Panc1 (cell line): ENCODE results near the gene RAC2. TPM values are rescaled to one million over a fixed set of nuclear protein-coding genes. Genes with fewer than 3 reads are reported as not detected.

Source experiments
- ATAC-seq: fragments of 200-7000 bp; cut with Tn5 transposase; 2 replicates; pipeline ENCODE4 v1.9.1; 2020; ENCODE audit warnings: mild to moderate bottlenecking, moderate library complexity
- BruUV-seq: library from RNA; stranded (reverse); fragments of 400-500 nt; replicated peaks from 2 replicates; lab custom pipeline; 2021; lab: Mats Ljungman, UMichigan
- CTCF ChIA-PET: fragments of 300-600 bp; sonication (Branson Sonifier 250); formaldehyde crosslinking; loops from one replicate; lab custom pipeline; 2022; ENCODE audit warnings: antibody characterized with exemption; lab: Charles Lee
- POLR2A ChIA-PET: fragments of 300-600 bp; sonication (Branson Sonifier 250); formaldehyde crosslinking; loops from one replicate; lab custom pipeline; 2022; ENCODE audit warnings: antibody characterized with exemption; lab: Charles Lee
- DNase-seq: peaks from one replicate; pipeline ENCODE4 v3.0.0-alpha.2; 2010; ENCODE audit warnings: low read depth, low spot score
- H3K27ac ChIP-seq: 2 replicates; pipeline ENCODE4 v1.5.1; 2011; ENCODE audit warnings: mild to moderate bottlenecking, low read length, inconsistent platforms
- H3K27me3 ChIP-seq: fragments of 200-500 bp; sonication (Bioruptor generic); 2 replicates; pipeline ENCODE4 v1.6.0; 2014; ENCODE audit warnings: low read length, inconsistent platforms; ENCODE audit not compliant: control insufficient read depth, insufficient read depth
- H3K36me3 ChIP-seq: fragments of 200-500 bp; sonication (Bioruptor generic); 2 replicates; pipeline ENCODE4 v1.5.1; 2014; ENCODE audit warnings: inconsistent platforms, mild to moderate bottlenecking, low read length, moderate library complexity; ENCODE audit not compliant: control insufficient read depth, insufficient read depth
- H3K4me1 ChIP-seq: 2 replicates; pipeline ENCODE4 v1.5.1; 2011; ENCODE audit warnings: inconsistent platforms, mild to moderate bottlenecking, low read length, moderate library complexity; ENCODE audit not compliant: control insufficient read depth, insufficient read depth
- H3K4me3 ChIP-seq, 2 experiments: 2 replicates each; pipeline ENCODE4 v1.5.1; 2011 to 2012; ENCODE audit warnings: low read depth in 2 of 2, low read length in 2 of 2, mild to moderate bottlenecking in 2 of 2, inconsistent platforms in 1 of 2, moderate library complexity in 1 of 2
- H3K9me3 ChIP-seq: fragments of 200-500 bp; sonication (Bioruptor generic); 2 replicates; pipeline ENCODE4 v1.5.1; 2014; ENCODE audit warnings: low read depth, mild to moderate bottlenecking, inconsistent platforms, low read length, moderate library complexity; ENCODE audit not compliant: control insufficient read depth, insufficient read depth
- POLR2AphosphoS5 ChIP-seq: IDR thresholded peaks from 2 replicates; pipeline ENCODE4 v1.6.1; 2012; ENCODE audit warnings: mild to moderate bottlenecking, low read depth, low read length, moderate library complexity
- SIN3A ChIP-seq: IDR thresholded peaks from 2 replicates; pipeline ENCODE4 v1.6.1; 2012; ENCODE audit warnings: low read depth, mild to moderate bottlenecking, low read length, moderate library complexity, borderline replicate concordance; ENCODE audit not compliant: insufficient read depth
- TCF7L2 ChIP-seq: IDR thresholded peaks from 2 replicates; pipeline ENCODE4 v1.6.1; 2011; ENCODE audit warnings: mild to moderate bottlenecking, low read depth, low read length, inconsistent platforms
- in situ Hi-C: cut with HindIII; loops from 2 replicates; pipeline ENCODE4 v1.10.0; 2016; ENCODE audit warnings: low sequenced_read_pairs, low pct_unique_long_range_greater_than_20kb
- intact Hi-C: fragments of 100-400 bp; cut with micrococcal nuclease; formaldehyde crosslinking; loops from one replicate; pipeline ENCODE4 v1.10.0; 2022; ENCODE audit not compliant: unreplicated experiment
- total RNA-seq: library from RNA; stranded (reverse); gene quantifications from one replicate; pipeline ENCODE4 v1.2.1, GENCODE V29; 2021; ENCODE audit not compliant: unreplicated experiment
- TF ChIP-seq, protein P1 (sequence below), 2 experiments: IDR thresholded peaks; 2 replicates each; pipeline ENCODE4 v1.6.1; 2011 to 2012; ENCODE audit warnings: low read depth in 2 of 2, control low read depth in 1 of 2, low read length in 1 of 2, mild to moderate bottlenecking in 1 of 2, moderate library complexity in 1 of 2; ENCODE audit not compliant: insufficient read depth in 1 of 2
- TF ChIP-seq, protein P2 (sequence below): fragments of 450-650 bp; IDR thresholded peaks from 2 replicates; pipeline ENCODE4 v1.5.1; 2017; ENCODE audit warnings: mild to moderate bottlenecking

The RAC2 gene
- total RNA-seq, 1 experiment from 2014 or later, result 1.5 TPM

DNA sequence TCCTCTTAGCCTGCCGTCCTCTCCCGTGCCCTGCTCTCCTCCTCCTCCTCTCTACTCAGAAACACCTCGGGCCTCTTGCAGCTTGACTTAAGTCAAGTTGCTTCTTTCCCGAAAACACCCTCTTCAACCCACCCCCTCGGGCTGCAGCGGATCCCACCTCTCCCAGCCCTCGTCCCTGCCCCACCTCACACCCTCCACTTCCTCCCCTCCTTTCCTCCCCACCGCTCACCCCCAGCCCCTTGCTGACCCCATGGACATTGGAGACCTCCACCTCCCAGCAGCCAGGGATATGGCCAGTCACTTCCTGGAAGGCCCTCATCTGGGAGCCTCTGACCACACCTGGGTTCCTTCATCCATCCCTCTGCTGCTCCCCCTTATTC, 29.8 kb upstream of the RAC2 start:
- Histone ChIP-seq H3K4me1 (no peaks in the 10 kb centered on the region), H3K27me3 (no peaks in the 10 kb centered on the region), H3K27ac (no peak overlapping the region; the same call in 1 of the 2 replicates), H3K4me3 (no peak overlapping the region), H3K9me3 (no peaks in the 10 kb centered on the region), H3K36me3 (no peaks in the 10 kb centered on the region)
- ATAC-seq (no peak), DNase-seq (no peak)
- intact Hi-C loops, result no loop called here
- no TSS peak for BruUV-seq
- TF ChIP-seq TCF7L2, result no peak
- TF ChIP-seq POLR2AphosphoS5, result no peak
- TF ChIP-seq SIN3A, result no peak
- TF ChIP-seq, protein P1, sequence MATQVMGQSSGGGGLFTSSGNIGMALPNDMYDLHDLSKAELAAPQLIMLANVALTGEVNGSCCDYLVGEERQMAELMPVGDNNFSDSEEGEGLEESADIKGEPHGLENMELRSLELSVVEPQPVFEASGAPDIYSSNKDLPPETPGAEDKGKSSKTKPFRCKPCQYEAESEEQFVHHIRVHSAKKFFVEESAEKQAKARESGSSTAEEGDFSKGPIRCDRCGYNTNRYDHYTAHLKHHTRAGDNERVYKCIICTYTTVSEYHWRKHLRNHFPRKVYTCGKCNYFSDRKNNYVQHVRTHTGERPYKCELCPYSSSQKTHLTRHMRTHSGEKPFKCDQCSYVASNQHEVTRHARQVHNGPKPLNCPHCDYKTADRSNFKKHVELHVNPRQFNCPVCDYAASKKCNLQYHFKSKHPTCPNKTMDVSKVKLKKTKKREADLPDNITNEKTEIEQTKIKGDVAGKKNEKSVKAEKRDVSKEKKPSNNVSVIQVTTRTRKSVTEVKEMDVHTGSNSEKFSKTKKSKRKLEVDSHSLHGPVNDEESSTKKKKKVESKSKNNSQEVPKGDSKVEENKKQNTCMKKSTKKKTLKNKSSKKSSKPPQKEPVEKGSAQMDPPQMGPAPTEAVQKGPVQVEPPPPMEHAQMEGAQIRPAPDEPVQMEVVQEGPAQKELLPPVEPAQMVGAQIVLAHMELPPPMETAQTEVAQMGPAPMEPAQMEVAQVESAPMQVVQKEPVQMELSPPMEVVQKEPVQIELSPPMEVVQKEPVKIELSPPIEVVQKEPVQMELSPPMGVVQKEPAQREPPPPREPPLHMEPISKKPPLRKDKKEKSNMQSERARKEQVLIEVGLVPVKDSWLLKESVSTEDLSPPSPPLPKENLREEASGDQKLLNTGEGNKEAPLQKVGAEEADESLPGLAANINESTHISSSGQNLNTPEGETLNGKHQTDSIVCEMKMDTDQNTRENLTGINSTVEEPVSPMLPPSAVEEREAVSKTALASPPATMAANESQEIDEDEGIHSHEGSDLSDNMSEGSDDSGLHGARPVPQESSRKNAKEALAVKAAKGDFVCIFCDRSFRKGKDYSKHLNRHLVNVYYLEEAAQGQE (IDR thresholded peaks at IDR 0.05; ENCODE audit: insufficient read depth in 1 of 2, low read depth in 2 of 2, low read length in 1 of 2), result no peak
- TF ChIP-seq, protein P2, sequence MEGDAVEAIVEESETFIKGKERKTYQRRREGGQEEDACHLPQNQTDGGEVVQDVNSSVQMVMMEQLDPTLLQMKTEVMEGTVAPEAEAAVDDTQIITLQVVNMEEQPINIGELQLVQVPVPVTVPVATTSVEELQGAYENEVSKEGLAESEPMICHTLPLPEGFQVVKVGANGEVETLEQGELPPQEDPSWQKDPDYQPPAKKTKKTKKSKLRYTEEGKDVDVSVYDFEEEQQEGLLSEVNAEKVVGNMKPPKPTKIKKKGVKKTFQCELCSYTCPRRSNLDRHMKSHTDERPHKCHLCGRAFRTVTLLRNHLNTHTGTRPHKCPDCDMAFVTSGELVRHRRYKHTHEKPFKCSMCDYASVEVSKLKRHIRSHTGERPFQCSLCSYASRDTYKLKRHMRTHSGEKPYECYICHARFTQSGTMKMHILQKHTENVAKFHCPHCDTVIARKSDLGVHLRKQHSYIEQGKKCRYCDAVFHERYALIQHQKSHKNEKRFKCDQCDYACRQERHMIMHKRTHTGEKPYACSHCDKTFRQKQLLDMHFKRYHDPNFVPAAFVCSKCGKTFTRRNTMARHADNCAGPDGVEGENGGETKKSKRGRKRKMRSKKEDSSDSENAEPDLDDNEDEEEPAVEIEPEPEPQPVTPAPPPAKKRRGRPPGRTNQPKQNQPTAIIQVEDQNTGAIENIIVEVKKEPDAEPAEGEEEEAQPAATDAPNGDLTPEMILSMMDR, result no peak
- POLR2A ChIA-PET, result no interaction called here
- CTCF ChIA-PET, result no interaction called here
- in situ Hi-C loops, result no loop called here

DNA sequence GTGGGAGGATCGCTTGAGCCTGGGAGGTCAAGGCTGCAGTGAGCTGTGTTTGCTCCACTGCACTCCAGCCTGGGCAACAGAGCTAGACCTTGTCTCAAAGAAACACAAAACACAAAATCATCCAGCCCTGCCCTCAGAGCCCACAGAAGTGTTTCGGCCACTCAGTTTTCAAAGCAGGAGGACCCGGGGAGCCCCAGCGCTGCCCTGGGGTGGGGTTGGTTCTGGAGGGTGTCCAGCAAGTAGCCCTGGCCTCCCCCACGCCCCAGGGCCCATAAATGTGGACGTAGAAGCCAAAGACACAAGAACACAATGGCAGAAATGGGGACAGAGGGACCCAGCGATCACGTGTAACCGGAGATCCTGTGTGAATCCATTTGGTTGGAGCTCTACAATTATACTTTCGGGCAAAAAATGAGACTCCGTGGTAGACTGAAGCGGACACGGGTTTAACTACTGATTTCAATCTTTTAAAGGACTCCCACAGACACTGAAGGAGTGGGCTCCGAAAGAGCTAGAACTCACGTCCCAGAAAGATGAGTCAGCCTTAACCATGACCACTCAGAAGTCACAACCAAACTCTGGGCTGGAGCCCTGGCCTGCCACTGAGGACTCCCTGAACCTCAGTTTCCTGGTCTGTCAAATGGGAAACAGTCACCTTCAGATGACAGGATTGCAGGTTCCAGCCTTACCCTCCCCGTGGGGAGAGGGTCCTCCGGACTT, 29.2 kb upstream of the RAC2 start:
- DNase-seq (no peak), ATAC-seq (no peak)
- H3K27ac ChIP-seq, result peak overlapping the region; percentile 29; the same call in 1 of the 2 replicates
- TF ChIP-seq, protein P2, result no peak
- TF ChIP-seq TCF7L2 (no peak), POLR2AphosphoS5 (no peak)
- TF ChIP-seq, protein P1 (IDR thresholded peaks at IDR 0.05; ENCODE audit: insufficient read depth in 1 of 2, low read depth in 2 of 2, low read length in 1 of 2), result no peak
- H3K4me3 ChIP-seq, result no peak overlapping the region
- H3K27me3 ChIP-seq, result no peaks in the 10 kb centered on the region
- ChIA-PET POLR2A (no interaction called here), CTCF (no interaction called here)
- H3K4me1 ChIP-seq, result no peaks in the 10 kb centered on the region
- H3K9me3 ChIP-seq, result no peaks in the 10 kb centered on the region
- in situ Hi-C loops, result no loop called here
- BruUV-seq, result no TSS peak
- H3K36me3 ChIP-seq, result no peaks in the 10 kb centered on the region
- intact Hi-C loops, result no loop called here
